K562 (cell line): ENCODE results near the gene BAD. TPM values are rescaled to one million over a fixed set of nuclear protein-coding genes. Genes with fewer than 3 reads are reported as not detected.

ENCODE experiments used
- ATAC-seq: fragments of 200-7000 bp; cut with Tn5 transposase; 3 replicates; pipeline ENCODE4 v1.9.1; 2020; ENCODE audit warnings: moderate library complexity
- BruUV-seq: library from RNA; stranded (reverse); fragments of 400-500 nt; replicated peaks from 2 replicates; lab custom pipeline; 2021; lab: Mats Ljungman, UMichigan
- CTCF ChIA-PET: fragments of 300-600 bp; formaldehyde crosslinking; extraction: SDS; loops from one replicate; lab custom pipeline; 2021; ENCODE audit warnings: low intra/inter-chr PET ratio; lab: Yijun Ruan, JAX
- POLR2A ChIA-PET: fragments of 300-600, 350-650 bp; sonication (Branson Sonifier 250); formaldehyde crosslinking; extraction: SDS; loops from one replicate; lab custom pipeline; 2021; ENCODE audit warnings: antibody characterized with exemption, inconsistent platforms; lab: Yijun Ruan, JAX
- DNase-seq, 4 experiments: peaks; one replicate each; pipeline versions ENCODE4 v3.0.0 to v3.0.0-alpha.2; 2011 to 2018; ENCODE audit warnings: low spot score in 3 of 4, mixed read lengths in 3 of 4; ENCODE audit errors: extremely low read depth in 1 of 4
- FAIRE-seq: peaks from 2 replicates; lab custom pipeline; 2011; peaks lifted over from hg19 to GRCh38; lab: Jason Lieb, UNC
- H2AFZ ChIP-seq: 2 replicates; pipeline ENCODE4 v1.6.0; 2011; ENCODE audit warnings: low read depth, low read length, control low read depth, inconsistent platforms
- H3K27ac ChIP-seq: fragments of 200-600 bp; 3 replicates; pipeline ENCODE4 v1.8.0; 2011; ENCODE audit warnings: low read depth, mild to moderate bottlenecking, control low read depth, inconsistent platforms, low read length, moderate library complexity, mixed read lengths; ENCODE audit errors: extremely low read depth
- H3K27me3 ChIP-seq, 2 experiments: fragments of 300-600 bp in 1 of 2; 2 replicates in 1 of 2; 3 replicates in 1 of 2; pipeline versions ENCODE4 v1.6.0 to v1.8.0; 2011; ENCODE audit warnings: inconsistent platforms in 2 of 2, low read length in 2 of 2, mild to moderate bottlenecking in 1 of 2, mixed read lengths in 1 of 2, moderate library complexity in 1 of 2; ENCODE audit not compliant: control insufficient read depth in 2 of 2, insufficient read depth in 2 of 2
- H3K36me3 ChIP-seq: fragments of 300-600 bp; 3 replicates; pipeline ENCODE4 v1.8.0; 2011; ENCODE audit warnings: mild to moderate bottlenecking, low read length, inconsistent platforms; ENCODE audit not compliant: control insufficient read depth, insufficient read depth
- H3K4me1 ChIP-seq, 2 experiments: fragments of 200-600 bp in 1 of 2; replicated peaks in 1 of 2; 2 replicates in 1 of 2; 3 replicates in 1 of 2; pipeline versions ENCODE4 v1.5.1 to v1.8.0; 2011; ENCODE audit warnings: inconsistent platforms in 2 of 2, low read length in 2 of 2, mild to moderate bottlenecking in 1 of 2, mixed read lengths in 1 of 2, moderate library complexity in 1 of 2; ENCODE audit not compliant: control insufficient read depth in 2 of 2, insufficient read depth in 2 of 2
- H3K4me2 ChIP-seq: 2 replicates; pipeline ENCODE4 v1.6.1; 2011; ENCODE audit warnings: low read length, control low read depth, inconsistent platforms, mixed read lengths; ENCODE audit not compliant: insufficient read depth
- H3K4me3 ChIP-seq: fragments of 200-600 bp; sonication (generic), shearing (Covaris generic); 2 replicates; pipeline ENCODE4 v1.5.1; 2016; ENCODE audit warnings: control low read depth, inconsistent platforms
- H3K79me2 ChIP-seq: fragments of 200-600 bp; 3 replicates; pipeline ENCODE4 v1.8.0; 2011; ENCODE audit warnings: low read length, inconsistent platforms; ENCODE audit not compliant: control insufficient read depth, insufficient read depth
- H3K9ac ChIP-seq, 2 experiments: 2 replicates each; pipeline versions ENCODE4 v1.6.0 to v1.6.1; 2011; ENCODE audit warnings: low read depth in 2 of 2, low read length in 2 of 2, control low read depth in 1 of 2, inconsistent platforms in 1 of 2, mild to moderate bottlenecking in 1 of 2, mixed read lengths in 1 of 2; ENCODE audit not compliant: insufficient read depth in 1 of 2
- H3K9me1 ChIP-seq: one replicate; pipeline ENCODE4 v1.6.0; 2011; ENCODE audit warnings: inconsistent platforms, mild to moderate bottlenecking, low read length, moderate library complexity; ENCODE audit not compliant: control insufficient read depth, insufficient read depth
- H3K9me3 ChIP-seq: replicated peaks from 2 replicates; pipeline ENCODE4 v1.5.1; 2011; ENCODE audit warnings: low read depth, low read length, inconsistent platforms; ENCODE audit not compliant: control insufficient read depth, insufficient read depth
- H4K20me1 ChIP-seq: replicated peaks from 2 replicates; pipeline ENCODE4 v1.6.1; 2011; ENCODE audit warnings: low read length, inconsistent platforms, mixed read lengths; ENCODE audit not compliant: control insufficient read depth, insufficient read depth
- MTA3 ChIP-seq: fragments of 450-650 bp; formaldehyde crosslinking; IDR thresholded peaks from 2 replicates; pipeline ENCODE4 v1.6.1; 2017; ENCODE audit warnings: mild to moderate bottlenecking, borderline replicate concordance
- NR3C1 ChIP-seq: sonication (generic); formaldehyde crosslinking; IDR thresholded peaks from 2 replicates; pipeline ENCODE4 v1.8.1; 2022; ENCODE audit warnings: missing genetic modification reagents
- SAFB ChIP-seq: fragments of 200-400 bp; formaldehyde crosslinking; IDR thresholded peaks from 2 replicates; pipeline ENCODE4 v1.6.1; 2017; ENCODE audit warnings: low read depth, low read length, borderline replicate concordance
- TEAD1 ChIP-seq, 2 experiments: fragments of 450-650 bp in 1 of 2; sonication (generic) in 1 of 2; formaldehyde crosslinking; IDR thresholded peaks; 2 replicates each; pipeline versions ENCODE4 v1.4.0 to v1.8.0; 2020 to 2022; ENCODE audit warnings: mild to moderate bottlenecking in 2 of 2, missing genetic modification reagents in 1 of 2
- ZFP36 ChIP-seq: fragments of 150-350 bp; IDR thresholded peaks from 2 replicates; pipeline ENCODE4 v1.6.1; 2018; ENCODE audit warnings: low read length, low read depth; ENCODE audit not compliant: partially characterized antibody
- WGBS: fragments of 100-300 bp; shearing (Covaris generic); methylation state at CpG from one replicate; pipeline ENCODE4 v1.1.6; 2016; ENCODE audit warnings: low coverage, mixed read lengths; ENCODE audit not compliant: insufficient coverage; ENCODE audit errors: missing lambda C conversion rate; 5-methylcytosine and 5-hydroxymethylcytosine counted together
- in situ Hi-C: fragments of 300-500 bp; cut with MboI; formaldehyde crosslinking; loops from 4 replicates; pipeline ENCODE4 v1.15.0; 2018; ENCODE audit warnings: inconsistent platforms, mixed read lengths
- intact Hi-C: fragments of 100-400 bp; cut with micrococcal nuclease; formaldehyde crosslinking; loops from 2 replicates; pipeline ENCODE4 v1.14.2; 2022
- polyA plus RNA-seq, 8 experiments: library from polyadenylated mRNA; depleted of rRNA in 4 of 8; stranded (reverse) in 5 of 8; unstranded in 3 of 8; fragments of >200 nt; fragmentation: Nextera tagmentation in 2 of 8; fragmentation: Illumina TruSeq in 1 of 8; extraction: Ambion mirVana in 2 of 8; extraction: Trizol in 1 of 8; gene quantifications; 2 replicates each; pipeline versions ENCODE4 v1.2.1 to v1.2.3, GENCODE V29; 2011 to 2014; ENCODE audit warnings: inconsistent platforms in 1 of 8, missing spikeins in 1 of 8
- total RNA-seq, 7 experiments: library from RNA; depleted of rRNA in 6 of 7; stranded (reverse); fragments of >200 nt in 6 of 7; fragmentation: Illumina TruSeq in 2 of 7; extraction: Trizol in 2 of 7; gene quantifications; 2 replicates each; pipeline versions ENCODE4 v1.2.1 to v1.2.3, GENCODE V29; 2011 to 2021; ENCODE audit warnings: low replicate concordance in 1 of 7
- TF ChIP-seq, protein P1 (sequence below): conservative IDR thresholded peaks from 2 replicates; pipeline ENCODE4 v1.6.1; 2011; ENCODE audit warnings: low read depth, mild to moderate bottlenecking, low read length; ENCODE audit not compliant: control insufficient read depth
- TF ChIP-seq, protein P2 (sequence below), 2 experiments: fragments of 450-650 bp; formaldehyde crosslinking in 1 of 2; IDR thresholded peaks; 2 replicates each; pipeline versions ENCODE4 v1.4.0 to v1.6.1; 2014 to 2020; ENCODE audit warnings: mild to moderate bottlenecking in 2 of 2, borderline replicate concordance in 1 of 2, low read depth in 1 of 2

BAD gene
- total and polyA plus RNA-seq, 9 of the 15 experiments (the other 6 are each of a cell fraction or from before 2014, with no cell fraction given): 0.61 to 45.6 (median 11.8) TPM

DNA sequence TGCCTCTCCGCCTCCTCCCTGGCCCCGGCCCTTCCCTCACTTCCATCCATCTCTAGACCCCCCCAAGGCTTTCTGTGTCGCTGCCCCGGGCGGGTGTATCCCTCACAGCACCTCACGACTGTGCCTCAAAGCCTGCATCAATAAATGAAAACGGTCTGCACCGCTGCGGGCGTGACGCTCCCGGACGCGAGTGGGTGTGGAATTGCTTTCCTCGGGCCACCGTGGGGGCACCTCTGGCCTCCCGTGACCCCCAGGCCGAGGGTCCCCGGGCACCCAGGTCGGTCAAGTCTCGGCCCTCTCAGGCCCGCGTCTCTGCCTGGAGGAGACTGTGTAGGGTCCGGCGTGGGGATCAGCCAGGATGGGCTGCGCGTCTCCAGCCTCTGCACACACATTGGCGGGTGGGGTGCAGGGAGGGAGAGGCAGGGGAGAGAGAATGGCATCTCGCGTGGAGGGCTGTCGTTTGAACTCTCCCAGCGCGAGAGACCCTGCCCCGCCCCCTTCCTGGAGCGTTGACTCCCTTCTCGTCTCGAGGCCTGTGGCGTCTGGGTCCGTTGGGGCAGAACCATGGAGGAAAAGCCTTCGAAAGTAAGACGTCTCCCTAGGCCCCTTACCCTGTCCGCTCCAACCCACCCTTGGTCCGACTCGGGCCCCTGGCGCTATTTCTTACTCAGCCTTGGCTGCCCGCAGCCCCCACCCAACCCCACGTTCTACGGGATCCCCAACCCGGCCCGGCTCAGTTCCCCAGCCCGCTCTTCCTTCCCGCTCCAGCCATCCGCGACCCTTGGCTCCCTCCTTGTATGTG, 15.6 kb upstream of the BAD start, which contains the start of gene CATSPERZ:
Gene CATSPERZ, plus strand, starts transcription at position 512 of the 802 bp plus-strand sequence. Its CDS starts 53 bp downstream, at position 565.
- FAIRE-seq (no peak), ATAC-seq (no peak), DNase-seq (no peak)
- Histone ChIP-seq H3K9ac (peak within 1 kb of the TSS; percentile 55 to 94), H3K79me2 (0 out of 3 replicates have a peak, but pooled peaks cover 4% of the 10 kb centered on the region), H4K20me1 (no peaks in the 10 kb centered on the region; the same call in 1 of the 2 replicates), H3K27ac (no peak within 1 kb of the TSS; the same call in 2 of the 3 replicates), H3K4me2 (peak within 1 kb of the TSS; percentile 88), H3K9me3 (no peaks in the 10 kb centered on the region), H3K9me1 (no peaks in the 10 kb centered on the region), H3K4me1 (peaks cover 16 to 54% of the 10 kb centered on the region in 2 experiments), H2AFZ (peak within 1 kb of the TSS; percentile 93), H3K4me3 (peak within 1 kb of the TSS; percentile 34), H3K27me3 (peaks cover 31 to 32% of the 10 kb centered on the region in 2 experiments), H3K36me3 (no peaks in the 10 kb centered on the region)
- intact Hi-C loops: loop anchor here (5.0 to 10.0 kb wide), 3 partner anchors 55 to 465 kb away; partner anchors contain the start of genes FKBP2, MARK2, PPP1R14B and STIP1
- in situ Hi-C loops: no loop called here
- 41% methylated on average over 44 of the region's 54 CpGs for WGBS
- ChIA-PET POLR2A (interaction anchor here (0.6 to 5.8 kb wide), 7 partner anchors 18 to 448 kb away, joined by 3 to 68 read pairs (median 5); partner anchors contain the start of genes FERMT3, PRDX5 and STIP1), CTCF (interaction anchor here (0.9 to 2.2 kb wide), 2 partner anchors 49 to 94 kb away, joined by 3 to 9 read pairs; partner anchors contain the start of gene FERMT3)
- no TSS peak for BruUV-seq
- TF ChIP-seq MTA3 (no peak), ZFP36 (no peak), TEAD1 (CRISPR knock-in tag; IDR thresholded peaks at IDR 0.05) (no peak; a peak in 1 of 4 replicates), NR3C1 (CRISPR knock-in tag) (0 out of 2 replicates have a peak, but pooled peaks have one; percentile 33), SAFB (0 out of 2 replicates have a peak, but pooled peaks have one; percentile 57)
- TF ChIP-seq, protein P1, sequence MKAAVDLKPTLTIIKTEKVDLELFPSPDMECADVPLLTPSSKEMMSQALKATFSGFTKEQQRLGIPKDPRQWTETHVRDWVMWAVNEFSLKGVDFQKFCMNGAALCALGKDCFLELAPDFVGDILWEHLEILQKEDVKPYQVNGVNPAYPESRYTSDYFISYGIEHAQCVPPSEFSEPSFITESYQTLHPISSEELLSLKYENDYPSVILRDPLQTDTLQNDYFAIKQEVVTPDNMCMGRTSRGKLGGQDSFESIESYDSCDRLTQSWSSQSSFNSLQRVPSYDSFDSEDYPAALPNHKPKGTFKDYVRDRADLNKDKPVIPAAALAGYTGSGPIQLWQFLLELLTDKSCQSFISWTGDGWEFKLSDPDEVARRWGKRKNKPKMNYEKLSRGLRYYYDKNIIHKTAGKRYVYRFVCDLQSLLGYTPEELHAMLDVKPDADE: peak; percentile 14; the same call in 1 of the 2 replicates
- TF ChIP-seq, protein P2, sequence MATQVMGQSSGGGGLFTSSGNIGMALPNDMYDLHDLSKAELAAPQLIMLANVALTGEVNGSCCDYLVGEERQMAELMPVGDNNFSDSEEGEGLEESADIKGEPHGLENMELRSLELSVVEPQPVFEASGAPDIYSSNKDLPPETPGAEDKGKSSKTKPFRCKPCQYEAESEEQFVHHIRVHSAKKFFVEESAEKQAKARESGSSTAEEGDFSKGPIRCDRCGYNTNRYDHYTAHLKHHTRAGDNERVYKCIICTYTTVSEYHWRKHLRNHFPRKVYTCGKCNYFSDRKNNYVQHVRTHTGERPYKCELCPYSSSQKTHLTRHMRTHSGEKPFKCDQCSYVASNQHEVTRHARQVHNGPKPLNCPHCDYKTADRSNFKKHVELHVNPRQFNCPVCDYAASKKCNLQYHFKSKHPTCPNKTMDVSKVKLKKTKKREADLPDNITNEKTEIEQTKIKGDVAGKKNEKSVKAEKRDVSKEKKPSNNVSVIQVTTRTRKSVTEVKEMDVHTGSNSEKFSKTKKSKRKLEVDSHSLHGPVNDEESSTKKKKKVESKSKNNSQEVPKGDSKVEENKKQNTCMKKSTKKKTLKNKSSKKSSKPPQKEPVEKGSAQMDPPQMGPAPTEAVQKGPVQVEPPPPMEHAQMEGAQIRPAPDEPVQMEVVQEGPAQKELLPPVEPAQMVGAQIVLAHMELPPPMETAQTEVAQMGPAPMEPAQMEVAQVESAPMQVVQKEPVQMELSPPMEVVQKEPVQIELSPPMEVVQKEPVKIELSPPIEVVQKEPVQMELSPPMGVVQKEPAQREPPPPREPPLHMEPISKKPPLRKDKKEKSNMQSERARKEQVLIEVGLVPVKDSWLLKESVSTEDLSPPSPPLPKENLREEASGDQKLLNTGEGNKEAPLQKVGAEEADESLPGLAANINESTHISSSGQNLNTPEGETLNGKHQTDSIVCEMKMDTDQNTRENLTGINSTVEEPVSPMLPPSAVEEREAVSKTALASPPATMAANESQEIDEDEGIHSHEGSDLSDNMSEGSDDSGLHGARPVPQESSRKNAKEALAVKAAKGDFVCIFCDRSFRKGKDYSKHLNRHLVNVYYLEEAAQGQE (IDR thresholded peaks at IDR 0.05; ENCODE audit: borderline replicate concordance): no peak
- TF ChIP-seq, protein P2 (CRISPR knock-in tag; IDR thresholded peaks at IDR 0.05; ENCODE audit: low read depth): no peak
